Measurements from ENCODE around the gene CHRD.

DNA sequence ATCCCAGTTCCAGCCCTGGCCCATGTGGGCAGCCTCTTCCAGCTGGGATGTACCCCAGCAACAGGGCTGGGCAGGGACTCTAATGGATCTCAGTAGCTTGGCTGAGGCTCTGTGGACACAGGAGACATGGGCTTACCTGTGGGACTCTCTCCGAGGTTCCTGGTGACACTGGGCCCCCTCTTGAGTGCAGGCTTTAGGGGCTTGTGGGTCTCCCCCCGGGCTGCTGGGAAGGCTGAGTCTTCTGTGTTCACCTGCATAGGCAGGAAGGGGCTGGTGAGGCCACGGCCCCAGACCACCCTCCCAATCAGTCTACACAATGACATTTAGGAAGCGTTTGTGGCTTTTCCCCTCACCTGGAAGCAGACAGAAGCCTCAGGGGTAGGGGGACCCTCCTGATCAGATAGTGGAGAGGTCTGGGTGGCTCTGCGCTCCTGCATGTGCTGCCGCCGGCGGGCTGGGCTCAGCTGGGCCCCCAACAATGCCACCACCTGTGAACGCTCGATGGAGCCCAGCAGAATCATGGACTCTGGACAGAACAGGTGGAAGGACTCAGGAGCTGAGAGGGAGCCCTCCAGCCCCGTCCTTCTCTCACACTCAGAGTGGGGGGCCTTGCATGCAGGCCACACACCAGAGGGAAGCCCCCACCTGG lies 26.8 kb upstream of the CHRD start:
- TF ChIP-seq, protein P1, sequence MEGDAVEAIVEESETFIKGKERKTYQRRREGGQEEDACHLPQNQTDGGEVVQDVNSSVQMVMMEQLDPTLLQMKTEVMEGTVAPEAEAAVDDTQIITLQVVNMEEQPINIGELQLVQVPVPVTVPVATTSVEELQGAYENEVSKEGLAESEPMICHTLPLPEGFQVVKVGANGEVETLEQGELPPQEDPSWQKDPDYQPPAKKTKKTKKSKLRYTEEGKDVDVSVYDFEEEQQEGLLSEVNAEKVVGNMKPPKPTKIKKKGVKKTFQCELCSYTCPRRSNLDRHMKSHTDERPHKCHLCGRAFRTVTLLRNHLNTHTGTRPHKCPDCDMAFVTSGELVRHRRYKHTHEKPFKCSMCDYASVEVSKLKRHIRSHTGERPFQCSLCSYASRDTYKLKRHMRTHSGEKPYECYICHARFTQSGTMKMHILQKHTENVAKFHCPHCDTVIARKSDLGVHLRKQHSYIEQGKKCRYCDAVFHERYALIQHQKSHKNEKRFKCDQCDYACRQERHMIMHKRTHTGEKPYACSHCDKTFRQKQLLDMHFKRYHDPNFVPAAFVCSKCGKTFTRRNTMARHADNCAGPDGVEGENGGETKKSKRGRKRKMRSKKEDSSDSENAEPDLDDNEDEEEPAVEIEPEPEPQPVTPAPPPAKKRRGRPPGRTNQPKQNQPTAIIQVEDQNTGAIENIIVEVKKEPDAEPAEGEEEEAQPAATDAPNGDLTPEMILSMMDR (conservative IDR thresholded peaks at IDR 0.05), result no peak
- no peak for TF ChIP-seq ZFX (IDR thresholded peaks at IDR 0.05)
